SK-N-SH (cell line): Measurements from ENCODE around the gene RNF212. TPM values are rescaled to one million over a fixed set of nuclear protein-coding genes. Genes with fewer than 3 reads are reported as not detected.

Experiments
- CTCF ChIA-PET: fragments of 300-600, 350-600 bp; formaldehyde crosslinking; extraction: SDS; loops from one replicate; lab custom pipeline; 2021; lab: Yijun Ruan, JAX
- POLR2A ChIA-PET: fragments of 350-600 bp; sonication (Branson Sonifier 250); formaldehyde crosslinking; extraction: SDS; loops from one replicate; lab custom pipeline; 2020; ENCODE audit warnings: antibody characterized with exemption, inconsistent platforms; lab: Yijun Ruan, JAX
- DNase-seq: peaks from one replicate; pipeline ENCODE4 v3.0.0; 2012
- H2AFZ ChIP-seq: fragments of 200-600 bp; sonication (generic); 2 replicates; pipeline ENCODE4 v1.8.1; 2016; ENCODE audit warnings: antibody characterized with exemption, mild to moderate bottlenecking, low read depth
- H3F3A ChIP-seq: fragments of 200-600 bp; sonication (generic); replicated peaks from 2 replicates; pipeline ENCODE3; 2016; ENCODE audit warnings: antibody characterized with exemption, mild to moderate bottlenecking; ENCODE audit not compliant: insufficient read depth
- H3K27ac ChIP-seq, 2 experiments: fragments of 200-500 bp in 1 of 2; fragments of 200-600 bp in 1 of 2; sonication (Bioruptor generic) in 1 of 2; sonication (generic), shearing (Covaris generic) in 1 of 2; 2 replicates each; pipeline versions ENCODE4 v1.5.1 to v1.6.1; 2014 to 2016; ENCODE audit warnings: low read depth in 2 of 2, inconsistent platforms in 1 of 2, low read length in 1 of 2, mild to moderate bottlenecking in 1 of 2, mixed read lengths in 1 of 2
- H3K27me3 ChIP-seq: fragments of 200-600 bp; sonication (generic), shearing (Covaris generic); 2 replicates; pipeline ENCODE4 v1.6.1; 2016; ENCODE audit warnings: mixed run types; ENCODE audit not compliant: insufficient read depth
- H3K36me3 ChIP-seq, 2 experiments: fragments of 200-500 bp in 1 of 2; fragments of 200-600 bp in 1 of 2; sonication (Bioruptor generic) in 1 of 2; sonication (generic) in 1 of 2; replicated peaks in 1 of 2; 2 replicates each; pipeline versions ENCODE3 to v1.5.1; 2014 to 2016; ENCODE audit warnings: low read length in 1 of 2, mild to moderate bottlenecking in 1 of 2; ENCODE audit not compliant: insufficient read depth in 2 of 2, control insufficient read depth in 1 of 2
- H3K4me1 ChIP-seq, 2 experiments: fragments of 200-500 bp in 1 of 2; fragments of 200-600 bp in 1 of 2; sonication (Bioruptor generic) in 1 of 2; sonication (generic), shearing (Covaris generic) in 1 of 2; 2 replicates each; pipeline versions ENCODE4 v1.5.1 to v1.6.1; 2014 to 2016; ENCODE audit warnings: low read depth in 1 of 2, low read length in 1 of 2, mixed run types in 1 of 2; ENCODE audit not compliant: insufficient read depth in 2 of 2, control insufficient read depth in 1 of 2
- H3K4me2 ChIP-seq: fragments of 200-600 bp; sonication (generic), shearing (Covaris generic); 2 replicates; pipeline ENCODE4 v1.6.1; 2017; ENCODE audit warnings: mixed run types
- H3K4me3 ChIP-seq, 2 experiments: fragments of 200-500 bp in 1 of 2; fragments of 200-600 bp in 1 of 2; sonication (Bioruptor generic) in 1 of 2; sonication (generic), shearing (Covaris generic) in 1 of 2; 2 replicates each; pipeline versions ENCODE4 v1.5.1 to v1.8.1; 2014 to 2016; ENCODE audit warnings: low read depth in 2 of 2, inconsistent platforms in 1 of 2, low read length in 1 of 2, mild to moderate bottlenecking in 1 of 2, mixed read lengths in 1 of 2, moderate library complexity in 1 of 2
- H3K79me2 ChIP-seq: fragments of 200-600 bp; sonication (generic); 2 replicates; pipeline ENCODE4 v1.8.1; 2017; ENCODE audit warnings: mild to moderate bottlenecking; ENCODE audit not compliant: insufficient read depth
- H3K9ac ChIP-seq: fragments of 200-600 bp; sonication (generic); 2 replicates; pipeline ENCODE4 v1.6.1; 2017; ENCODE audit warnings: mixed run types
- H3K9me2 ChIP-seq: fragments of 200-600 bp; sonication (generic); 2 replicates; pipeline ENCODE4 v1.6.1; 2017; ENCODE audit warnings: mixed run types
- H3K9me3 ChIP-seq: fragments of 200-600 bp; sonication (generic); 2 replicates; pipeline ENCODE4 v1.6.1; 2017; ENCODE audit warnings: mixed run types, mild to moderate bottlenecking, moderate library complexity
- H4K20me1 ChIP-seq: fragments of 200-600 bp; sonication (generic); 2 replicates; pipeline ENCODE4 v1.6.1; 2017; ENCODE audit warnings: mild to moderate bottlenecking, mixed run types; ENCODE audit not compliant: insufficient read depth
- ELF1 ChIP-seq: IDR thresholded peaks from 2 replicates; pipeline ENCODE4 v1.4.0; 2012
- EP300 ChIP-seq, 2 experiments: IDR thresholded peaks; 2 replicates each; pipeline versions ENCODE4 v1.4.0 to v1.6.1; 2012; ENCODE audit warnings: borderline replicate concordance in 1 of 2, low read depth in 1 of 2, low read length in 1 of 2
- EZH2phosphoT487 ChIP-seq: fragments of 200-600 bp; sonication (generic); IDR thresholded peaks from 2 replicates; pipeline ENCODE4 v1.6.1; 2017; ENCODE audit warnings: low read depth, mixed run types, mild to moderate bottlenecking, antibody characterized with exemption, moderate library complexity, borderline replicate concordance
- FOSL2 ChIP-seq: IDR thresholded peaks from 2 replicates; pipeline ENCODE4 v1.4.0; 2012; ENCODE audit warnings: low read depth, mild to moderate bottlenecking, moderate library complexity, borderline replicate concordance
- FOXJ3 ChIP-seq: sonication (generic); formaldehyde crosslinking; IDR thresholded peaks from 2 replicates; pipeline ENCODE4 v1.5.1; 2020; ENCODE audit warnings: mild to moderate bottlenecking, missing genetic modification reagents
- GATA2 ChIP-seq: sonication (generic); formaldehyde crosslinking; IDR thresholded peaks from 2 replicates; pipeline ENCODE4 v1.5.0; 2020; ENCODE audit warnings: mild to moderate bottlenecking, missing genetic modification reagents
- IRF3 ChIP-seq: fragments of 150-350 bp; IDR thresholded peaks from 2 replicates; pipeline ENCODE4 v1.6.1; 2016; ENCODE audit warnings: mild to moderate bottlenecking, low read depth, low read length
- MAX ChIP-seq: IDR thresholded peaks from 2 replicates; pipeline ENCODE4 v1.4.0; 2012; ENCODE audit warnings: low read depth
- NRF1 ChIP-seq: IDR thresholded peaks from 2 replicates; pipeline ENCODE4 v1.6.1; 2012; ENCODE audit warnings: low read depth, mild to moderate bottlenecking, low read length
- POLR2AphosphoS5 ChIP-seq: IDR thresholded peaks from 2 replicates; pipeline ENCODE4 v1.6.1; 2012; ENCODE audit warnings: low read depth, low read length
- RAD21 ChIP-seq: IDR thresholded peaks from 2 replicates; pipeline ENCODE4 v1.6.1; 2012; ENCODE audit warnings: mild to moderate bottlenecking, low read length
- RFX5 ChIP-seq: IDR thresholded peaks from 2 replicates; pipeline ENCODE4 v1.6.1; 2012; ENCODE audit warnings: mild to moderate bottlenecking, improper control_type of control experiment, low read length
- TEAD4 ChIP-seq: IDR thresholded peaks from 2 replicates; pipeline ENCODE4 v1.4.0; 2012; ENCODE audit warnings: mild to moderate bottlenecking, borderline replicate concordance; ENCODE audit not compliant: insufficient read depth
- USF1 ChIP-seq: IDR thresholded peaks from 2 replicates; pipeline ENCODE4 v1.4.0; 2012; ENCODE audit warnings: low read depth, borderline replicate concordance
- USF2 ChIP-seq: fragments of 150-350 bp; IDR thresholded peaks from 2 replicates; pipeline ENCODE4 v1.6.1; 2017; ENCODE audit warnings: antibody characterized with exemption, low read length, low read depth, borderline replicate concordance
- WGBS: methylation state at CpG from one replicate; pipeline ENCODE4 v1.1.6; 2017; ENCODE audit warnings: low lambda C conversion rate; 5-methylcytosine and 5-hydroxymethylcytosine counted together
- polyA plus RNA-seq, 3 experiments: library from polyadenylated mRNA; depleted of rRNA; stranded (reverse); fragments of >200 nt; gene quantifications; 2 replicates each; pipeline ENCODE4 v1.2.3, GENCODE V29; 2012
- TF ChIP-seq, protein P1 (sequence below): IDR thresholded peaks from 2 replicates; pipeline ENCODE4; 2012
- TF ChIP-seq, protein P2 (sequence below): IDR thresholded peaks from 2 replicates; pipeline ENCODE4 v1.4.0; 2012; ENCODE audit warnings: low read depth, borderline replicate concordance
- TF ChIP-seq, protein P3 (sequence below): fragments of 200-600 bp; sonication (generic); IDR thresholded peaks from 2 replicates; pipeline ENCODE4 v1.6.1; 2017; ENCODE audit warnings: antibody characterized with exemption, mild to moderate bottlenecking, moderate library complexity

RNF212 gene
- polyA plus RNA-seq, 1 of the 3 experiments (the other 2 are of a cell fraction): 7.0 TPM

DNA sequence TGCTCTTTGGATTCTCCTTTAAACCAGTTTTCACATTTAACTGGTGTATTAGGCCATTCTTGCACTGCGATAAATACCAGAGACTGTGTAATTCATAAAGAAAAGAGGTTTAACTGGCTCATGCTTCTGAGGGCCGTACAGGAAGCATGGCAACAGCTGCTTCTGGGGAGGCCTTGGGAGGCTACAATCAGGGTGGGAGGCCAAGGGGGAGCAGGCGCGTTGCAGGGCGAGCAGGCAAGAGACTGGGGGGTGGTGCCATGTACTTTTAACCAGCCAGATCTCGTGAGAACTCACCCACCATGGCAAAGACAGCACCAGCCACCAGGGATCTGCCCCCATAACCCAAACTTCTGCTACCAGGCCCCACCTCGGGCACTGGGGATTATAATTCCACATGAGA lies 38.1 kb downstream of the RNF212 start:
- H2AFZ ChIP-seq: no peak overlapping the region
- H3K4me1 ChIP-seq: no peaks in the 10 kb centered on the region
- ChIA-PET CTCF (interaction anchor here (1.0 to 1.1 kb wide), 2 partner anchors 19 to 92 kb away, joined by 3 to 4 read pairs; no protein-coding TSS in a partner anchor), POLR2A (no interaction called here)
- TF ChIP-seq FOXJ3: no peak
- no peak for TF ChIP-seq EZH2phosphoT487
- no peak for TF ChIP-seq EP300 (IDR thresholded peaks at IDR 0.05; ENCODE audit: borderline replicate concordance in 1 of 2, low read depth in 1 of 2, low read length in 1 of 2)
- TF ChIP-seq USF2: no peak
- no peak for TF ChIP-seq NRF1
- no peak for TF ChIP-seq RFX5
- TF ChIP-seq ELF1: no peak
- TF ChIP-seq RAD21: no peak
- TF ChIP-seq USF1: no peak
- no peak for TF ChIP-seq MAX
- no peak for TF ChIP-seq TEAD4
- no peak for TF ChIP-seq GATA2
- TF ChIP-seq, protein P1, sequence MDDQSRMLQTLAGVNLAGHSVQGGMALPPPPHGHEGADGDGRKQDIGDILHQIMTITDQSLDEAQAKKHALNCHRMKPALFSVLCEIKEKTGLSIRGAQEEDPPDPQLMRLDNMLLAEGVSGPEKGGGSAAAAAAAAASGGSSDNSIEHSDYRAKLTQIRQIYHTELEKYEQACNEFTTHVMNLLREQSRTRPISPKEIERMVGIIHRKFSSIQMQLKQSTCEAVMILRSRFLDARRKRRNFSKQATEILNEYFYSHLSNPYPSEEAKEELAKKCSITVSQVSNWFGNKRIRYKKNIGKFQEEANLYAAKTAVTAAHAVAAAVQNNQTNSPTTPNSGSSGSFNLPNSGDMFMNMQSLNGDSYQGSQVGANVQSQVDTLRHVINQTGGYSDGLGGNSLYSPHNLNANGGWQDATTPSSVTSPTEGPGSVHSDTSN: no peak
- peaks cover 39% of the 10 kb centered on the region for H3K27me3 ChIP-seq
- H3F3A ChIP-seq: peaks cover 6% of the 10 kb centered on the region
- no peak overlapping the region for H3K4me3 ChIP-seq
- H3K36me3 ChIP-seq: no peaks in the 10 kb centered on the region
- peaks cover 6% of the 10 kb centered on the region; the same call in 1 of the 2 replicates for H3K9me3 ChIP-seq
- no peaks in the 10 kb centered on the region for H3K79me2 ChIP-seq
- no peak overlapping the region for H3K4me2 ChIP-seq
- no peaks in the 10 kb centered on the region for H4K20me1 ChIP-seq
- 47% methylated on average over 7 of the region's 7 CpGs for WGBS
- H3K27ac ChIP-seq: no peak overlapping the region
- no peak overlapping the region for H3K9ac ChIP-seq
- DNase-seq: no peak
- H3K9me2 ChIP-seq: no peaks in the 10 kb centered on the region

DNA sequence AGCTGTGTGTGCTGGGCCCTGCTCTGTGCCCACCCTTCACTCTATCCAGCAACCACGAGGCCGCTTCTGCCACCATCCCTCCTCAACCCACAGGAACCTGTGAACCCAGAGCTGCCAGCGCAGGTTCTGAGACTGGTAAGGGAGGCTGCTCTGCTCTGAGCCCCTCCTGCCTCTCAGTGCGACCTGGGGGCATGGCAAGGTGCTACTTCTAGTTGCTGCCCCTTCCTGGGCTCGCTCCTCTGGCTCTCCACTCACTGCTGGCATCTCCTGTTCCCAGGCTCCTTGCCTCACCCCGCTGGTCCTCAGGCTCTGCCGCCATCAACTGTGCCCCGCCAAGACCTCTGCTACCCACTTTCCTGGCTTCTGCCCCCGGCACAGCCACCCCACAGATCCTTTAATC lies 39.3 kb downstream of the RNF212 start:
- DNase-seq: no peak
- Histone ChIP-seq H3K27me3 (peaks cover 38% of the 10 kb centered on the region), H3K9me2 (no peaks in the 10 kb centered on the region), H2AFZ (no peak overlapping the region), H3K4me1 (no peaks in the 10 kb centered on the region), H3K27ac (no peak overlapping the region), H3K4me3 (no peak overlapping the region), H3K79me2 (no peaks in the 10 kb centered on the region), H3K9ac (no peak overlapping the region), H3K9me3 (peaks cover 6% of the 10 kb centered on the region; the same call in 1 of the 2 replicates), H3K36me3 (no peaks in the 10 kb centered on the region), H3F3A (peaks cover 6% of the 10 kb centered on the region), H3K4me2 (no peak overlapping the region), H4K20me1 (no peaks in the 10 kb centered on the region)
- POLR2A ChIA-PET: no interaction called here
- CTCF ChIA-PET: interaction anchor here (1.1 kb wide), 1 partner anchor 93 kb away, joined by 3 read pairs; no protein-coding TSS in a partner anchor
- 40% methylated on average over 8 of the region's 9 CpGs for WGBS
- TF ChIP-seq, protein P2, sequence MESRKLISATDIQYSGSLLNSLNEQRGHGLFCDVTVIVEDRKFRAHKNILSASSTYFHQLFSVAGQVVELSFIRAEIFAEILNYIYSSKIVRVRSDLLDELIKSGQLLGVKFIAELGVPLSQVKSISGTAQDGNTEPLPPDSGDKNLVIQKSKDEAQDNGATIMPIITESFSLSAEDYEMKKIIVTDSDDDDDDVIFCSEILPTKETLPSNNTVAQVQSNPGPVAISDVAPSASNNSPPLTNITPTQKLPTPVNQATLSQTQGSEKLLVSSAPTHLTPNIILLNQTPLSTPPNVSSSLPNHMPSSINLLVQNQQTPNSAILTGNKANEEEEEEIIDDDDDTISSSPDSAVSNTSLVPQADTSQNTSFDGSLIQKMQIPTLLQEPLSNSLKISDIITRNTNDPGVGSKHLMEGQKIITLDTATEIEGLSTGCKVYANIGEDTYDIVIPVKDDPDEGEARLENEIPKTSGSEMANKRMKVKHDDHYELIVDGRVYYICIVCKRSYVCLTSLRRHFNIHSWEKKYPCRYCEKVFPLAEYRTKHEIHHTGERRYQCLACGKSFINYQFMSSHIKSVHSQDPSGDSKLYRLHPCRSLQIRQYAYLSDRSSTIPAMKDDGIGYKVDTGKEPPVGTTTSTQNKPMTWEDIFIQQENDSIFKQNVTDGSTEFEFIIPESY: no peak
- TF ChIP-seq FOSL2 (no peak), GATA2 (no peak), IRF3 (no peak), NRF1 (no peak), POLR2AphosphoS5 (no peak), RFX5 (no peak), USF2 (no peak), ELF1 (no peak), TEAD4 (no peak)
- TF ChIP-seq, protein P3, sequence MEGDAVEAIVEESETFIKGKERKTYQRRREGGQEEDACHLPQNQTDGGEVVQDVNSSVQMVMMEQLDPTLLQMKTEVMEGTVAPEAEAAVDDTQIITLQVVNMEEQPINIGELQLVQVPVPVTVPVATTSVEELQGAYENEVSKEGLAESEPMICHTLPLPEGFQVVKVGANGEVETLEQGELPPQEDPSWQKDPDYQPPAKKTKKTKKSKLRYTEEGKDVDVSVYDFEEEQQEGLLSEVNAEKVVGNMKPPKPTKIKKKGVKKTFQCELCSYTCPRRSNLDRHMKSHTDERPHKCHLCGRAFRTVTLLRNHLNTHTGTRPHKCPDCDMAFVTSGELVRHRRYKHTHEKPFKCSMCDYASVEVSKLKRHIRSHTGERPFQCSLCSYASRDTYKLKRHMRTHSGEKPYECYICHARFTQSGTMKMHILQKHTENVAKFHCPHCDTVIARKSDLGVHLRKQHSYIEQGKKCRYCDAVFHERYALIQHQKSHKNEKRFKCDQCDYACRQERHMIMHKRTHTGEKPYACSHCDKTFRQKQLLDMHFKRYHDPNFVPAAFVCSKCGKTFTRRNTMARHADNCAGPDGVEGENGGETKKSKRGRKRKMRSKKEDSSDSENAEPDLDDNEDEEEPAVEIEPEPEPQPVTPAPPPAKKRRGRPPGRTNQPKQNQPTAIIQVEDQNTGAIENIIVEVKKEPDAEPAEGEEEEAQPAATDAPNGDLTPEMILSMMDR: no peak
